ENCODE results near the gene CBX4.

- TF ChIP-seq EZH2 (IDR thresholded peaks at IDR 0.05; ENCODE audit: low read length), result peak; percentile 92
- TF ChIP-seq CTCF (optimal IDR thresholded peaks at IDR 0.05 in 1 of 3, IDR thresholded peaks at IDR 0.05 in 1 of 3, conservative IDR thresholded peaks at IDR 0.05 in 1 of 3; ENCODE audit: extremely low read depth in 1 of 3, insufficient read depth in 2 of 3, low read length in 3 of 3), result no peak
Observed at GRCh38 chr17:79790805-79791734, 48.2 kb downstream of the CBX4 start.

Data from keratinocyte (primary cell).